ENCODE results near the gene VAV3. TPM values are rescaled to one million over a fixed set of nuclear protein-coding genes. Genes with fewer than 3 reads are reported as not detected.

The VAV3 gene
- total and polyA plus RNA-seq, 10 of the 15 experiments (the other 5 are each of a cell fraction or from before 2014, with no cell fraction given) = 0.84 to 5.5 (median 3.4) TPM

DNA sequence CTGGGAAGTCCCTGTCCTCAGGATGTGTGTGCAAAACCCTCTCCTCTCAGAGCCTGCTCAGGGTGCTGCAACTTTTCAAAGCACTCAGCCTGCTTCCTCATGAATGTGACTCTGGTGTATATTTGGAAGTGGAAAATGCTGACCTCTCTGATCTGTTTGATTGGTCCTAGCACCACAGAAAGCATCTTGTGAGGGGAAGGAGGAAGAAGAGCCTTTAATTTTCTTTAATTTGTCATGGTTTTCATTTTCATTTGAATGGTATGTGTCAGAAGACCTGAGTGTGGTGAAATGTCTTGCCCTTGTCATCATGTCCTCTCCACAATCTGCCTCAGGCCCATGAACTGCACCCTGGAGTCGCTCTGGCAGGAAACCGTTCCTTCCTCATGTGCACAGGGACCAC lies 440.7 kb downstream of the VAV3 start (continued):
- TF ChIP-seq, protein P1, sequence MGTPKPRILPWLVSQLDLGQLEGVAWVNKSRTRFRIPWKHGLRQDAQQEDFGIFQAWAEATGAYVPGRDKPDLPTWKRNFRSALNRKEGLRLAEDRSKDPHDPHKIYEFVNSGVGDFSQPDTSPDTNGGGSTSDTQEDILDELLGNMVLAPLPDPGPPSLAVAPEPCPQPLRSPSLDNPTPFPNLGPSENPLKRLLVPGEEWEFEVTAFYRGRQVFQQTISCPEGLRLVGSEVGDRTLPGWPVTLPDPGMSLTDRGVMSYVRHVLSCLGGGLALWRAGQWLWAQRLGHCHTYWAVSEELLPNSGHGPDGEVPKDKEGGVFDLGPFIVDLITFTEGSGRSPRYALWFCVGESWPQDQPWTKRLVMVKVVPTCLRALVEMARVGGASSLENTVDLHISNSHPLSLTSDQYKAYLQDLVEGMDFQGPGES (IDR thresholded peaks at IDR 0.05) = no peak
- TF ChIP-seq, protein P2, sequence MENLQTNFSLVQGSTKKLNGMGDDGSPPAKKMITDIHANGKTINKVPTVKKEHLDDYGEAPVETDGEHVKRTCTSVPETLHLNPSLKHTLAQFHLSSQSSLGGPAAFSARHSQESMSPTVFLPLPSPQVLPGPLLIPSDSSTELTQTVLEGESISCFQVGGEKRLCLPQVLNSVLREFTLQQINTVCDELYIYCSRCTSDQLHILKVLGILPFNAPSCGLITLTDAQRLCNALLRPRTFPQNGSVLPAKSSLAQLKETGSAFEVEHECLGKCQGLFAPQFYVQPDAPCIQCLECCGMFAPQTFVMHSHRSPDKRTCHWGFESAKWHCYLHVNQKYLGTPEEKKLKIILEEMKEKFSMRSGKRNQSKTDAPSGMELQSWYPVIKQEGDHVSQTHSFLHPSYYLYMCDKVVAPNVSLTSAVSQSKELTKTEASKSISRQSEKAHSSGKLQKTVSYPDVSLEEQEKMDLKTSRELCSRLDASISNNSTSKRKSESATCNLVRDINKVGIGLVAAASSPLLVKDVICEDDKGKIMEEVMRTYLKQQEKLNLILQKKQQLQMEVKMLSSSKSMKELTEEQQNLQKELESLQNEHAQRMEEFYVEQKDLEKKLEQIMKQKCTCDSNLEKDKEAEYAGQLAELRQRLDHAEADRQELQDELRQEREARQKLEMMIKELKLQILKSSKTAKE (IDR thresholded peaks at IDR 0.05; ENCODE audit: low read depth, poor library complexity, severe bottlenecking) = no peak
- TF ChIP-seq BRCA1 (IDR thresholded peaks at IDR 0.05; ENCODE audit: low read depth, low read length) (no peak), SREBF2 (IDR thresholded peaks at IDR 0.05; ENCODE audit: low read length) (no peak), STAT3 (IDR thresholded peaks at IDR 0.05; ENCODE audit: low read depth, low read length) (no peak), YBX1 (IDR thresholded peaks at IDR 0.05) (no peak), RELA (IDR thresholded peaks at IDR 0.05; ENCODE audit: borderline replicate concordance, partially characterized antibody) (no peak), MTA2 (IDR thresholded peaks at IDR 0.05; ENCODE audit: low read depth) (no peak), SRF (IDR thresholded peaks at IDR 0.05; ENCODE audit: low read depth in 2 of 2, low read length in 2 of 2) (no peak)
- TF ChIP-seq, protein P3, sequence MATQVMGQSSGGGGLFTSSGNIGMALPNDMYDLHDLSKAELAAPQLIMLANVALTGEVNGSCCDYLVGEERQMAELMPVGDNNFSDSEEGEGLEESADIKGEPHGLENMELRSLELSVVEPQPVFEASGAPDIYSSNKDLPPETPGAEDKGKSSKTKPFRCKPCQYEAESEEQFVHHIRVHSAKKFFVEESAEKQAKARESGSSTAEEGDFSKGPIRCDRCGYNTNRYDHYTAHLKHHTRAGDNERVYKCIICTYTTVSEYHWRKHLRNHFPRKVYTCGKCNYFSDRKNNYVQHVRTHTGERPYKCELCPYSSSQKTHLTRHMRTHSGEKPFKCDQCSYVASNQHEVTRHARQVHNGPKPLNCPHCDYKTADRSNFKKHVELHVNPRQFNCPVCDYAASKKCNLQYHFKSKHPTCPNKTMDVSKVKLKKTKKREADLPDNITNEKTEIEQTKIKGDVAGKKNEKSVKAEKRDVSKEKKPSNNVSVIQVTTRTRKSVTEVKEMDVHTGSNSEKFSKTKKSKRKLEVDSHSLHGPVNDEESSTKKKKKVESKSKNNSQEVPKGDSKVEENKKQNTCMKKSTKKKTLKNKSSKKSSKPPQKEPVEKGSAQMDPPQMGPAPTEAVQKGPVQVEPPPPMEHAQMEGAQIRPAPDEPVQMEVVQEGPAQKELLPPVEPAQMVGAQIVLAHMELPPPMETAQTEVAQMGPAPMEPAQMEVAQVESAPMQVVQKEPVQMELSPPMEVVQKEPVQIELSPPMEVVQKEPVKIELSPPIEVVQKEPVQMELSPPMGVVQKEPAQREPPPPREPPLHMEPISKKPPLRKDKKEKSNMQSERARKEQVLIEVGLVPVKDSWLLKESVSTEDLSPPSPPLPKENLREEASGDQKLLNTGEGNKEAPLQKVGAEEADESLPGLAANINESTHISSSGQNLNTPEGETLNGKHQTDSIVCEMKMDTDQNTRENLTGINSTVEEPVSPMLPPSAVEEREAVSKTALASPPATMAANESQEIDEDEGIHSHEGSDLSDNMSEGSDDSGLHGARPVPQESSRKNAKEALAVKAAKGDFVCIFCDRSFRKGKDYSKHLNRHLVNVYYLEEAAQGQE (IDR thresholded peaks at IDR 0.05; ENCODE audit: low read depth, low read length) = no peak
- TF ChIP-seq, protein P4, sequence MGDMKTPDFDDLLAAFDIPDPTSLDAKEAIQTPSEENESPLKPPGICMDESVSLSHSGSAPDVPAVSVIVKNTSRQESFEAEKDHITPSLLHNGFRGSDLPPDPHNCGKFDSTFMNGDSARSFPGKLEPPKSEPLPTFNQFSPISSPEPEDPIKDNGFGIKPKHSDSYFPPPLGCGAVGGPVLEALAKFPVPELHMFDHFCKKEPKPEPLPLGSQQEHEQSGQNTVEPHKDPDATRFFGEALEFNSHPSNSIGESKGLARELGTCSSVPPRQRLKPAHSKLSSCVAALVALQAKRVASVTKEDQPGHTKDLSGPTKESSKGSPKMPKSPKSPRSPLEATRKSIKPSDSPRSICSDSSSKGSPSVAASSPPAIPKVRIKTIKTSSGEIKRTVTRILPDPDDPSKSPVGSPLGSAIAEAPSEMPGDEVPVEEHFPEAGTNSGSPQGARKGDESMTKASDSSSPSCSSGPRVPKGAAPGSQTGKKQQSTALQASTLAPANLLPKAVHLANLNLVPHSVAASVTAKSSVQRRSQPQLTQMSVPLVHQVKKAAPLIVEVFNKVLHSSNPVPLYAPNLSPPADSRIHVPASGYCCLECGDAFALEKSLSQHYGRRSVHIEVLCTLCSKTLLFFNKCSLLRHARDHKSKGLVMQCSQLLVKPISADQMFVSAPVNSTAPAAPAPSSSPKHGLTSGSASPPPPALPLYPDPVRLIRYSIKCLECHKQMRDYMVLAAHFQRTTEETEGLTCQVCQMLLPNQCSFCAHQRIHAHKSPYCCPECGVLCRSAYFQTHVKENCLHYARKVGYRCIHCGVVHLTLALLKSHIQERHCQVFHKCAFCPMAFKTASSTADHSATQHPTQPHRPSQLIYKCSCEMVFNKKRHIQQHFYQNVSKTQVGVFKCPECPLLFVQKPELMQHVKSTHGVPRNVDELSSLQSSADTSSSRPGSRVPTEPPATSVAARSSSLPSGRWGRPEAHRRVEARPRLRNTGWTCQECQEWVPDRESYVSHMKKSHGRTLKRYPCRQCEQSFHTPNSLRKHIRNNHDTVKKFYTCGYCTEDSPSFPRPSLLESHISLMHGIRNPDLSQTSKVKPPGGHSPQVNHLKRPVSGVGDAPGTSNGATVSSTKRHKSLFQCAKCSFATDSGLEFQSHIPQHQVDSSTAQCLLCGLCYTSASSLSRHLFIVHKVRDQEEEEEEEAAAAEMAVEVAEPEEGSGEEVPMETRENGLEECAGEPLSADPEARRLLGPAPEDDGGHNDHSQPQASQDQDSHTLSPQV (IDR thresholded peaks at IDR 0.05) = no peak

All from GM12878 (cell line).